ENCODE results near the gene SSBP2. TPM values are rescaled to one million over a fixed set of nuclear protein-coding genes. Genes with fewer than 3 reads are reported as not detected.

The SSBP2 gene
- total and polyA plus RNA-seq, 2 of the 8 experiments (the other 6 are each of a cell fraction or from before 2014, with no cell fraction given) = 21.5 to 36.2 TPM

- H4K91ac ChIP-seq (replicated peaks; ENCODE audit: insufficient read length, low read length) = no peak overlapping the region
- no peak overlapping the region for H2AFZ ChIP-seq (ENCODE audit: low read length)
- no peak overlapping the region for H4K8ac ChIP-seq (ENCODE audit: extremely low read depth, insufficient read depth, low read length)
- peaks cover 0 to 1% (median 0%) of the 10 kb centered on the region in 4 experiments; a peak in 1 of 7 replicates for H3K27me3 ChIP-seq (replicated peaks in 1 of 4; ENCODE audit: control insufficient read depth in 3 of 4, extremely low read depth in 1 of 4, insufficient read depth in 3 of 4, low read length in 3 of 4)
- H2BK5ac ChIP-seq (ENCODE audit: low read depth, low read length) = 0 out of 2 replicates have a peak overlapping the region, but pooled peaks have one; percentile 35
- peak overlapping the region; percentile 16 to 39; a peak in 1 of 4 replicates for H3K4me2 ChIP-seq (ENCODE audit: insufficient read depth in 1 of 2, low read depth in 2 of 2, low read length in 2 of 2)
- POLR2A ChIA-PET (ENCODE audit: partially characterized antibody) = no interaction called here
- no peak overlapping the region for H2BK15ac ChIP-seq (ENCODE audit: low read length)
- no peak overlapping the region for H3K23ac ChIP-seq (ENCODE audit: insufficient read length)
- 0 out of 2 replicates have a peak overlapping the region, but pooled peaks have one; percentile 52 for H2BK12ac ChIP-seq (ENCODE audit: low read depth, low read length)
- no peak overlapping the region for H2BK120ac ChIP-seq (replicated peaks; ENCODE audit: low read depth, low read length)
- H3K36me3 ChIP-seq (ENCODE audit: control insufficient read depth in 2 of 4, insufficient read depth in 4 of 4, low read length in 3 of 4) = peaks cover 0 to 4% (median 0%) of the 10 kb centered on the region in 4 experiments; a peak in 2 of 8 replicates
- no peaks in the 10 kb centered on the region for H3K79me2 ChIP-seq (ENCODE audit: control insufficient read depth in 1 of 2, insufficient read depth in 2 of 2, low read length in 2 of 2)
- peaks cover 9 to 10% of the 10 kb centered on the region in 2 experiments for H3K9me3 ChIP-seq (ENCODE audit: insufficient read depth in 2 of 2, low read depth in 1 of 2, low read length in 1 of 2)
- no peak overlapping the region for H3K56ac ChIP-seq (replicated peaks; ENCODE audit: insufficient read length, low read depth, low read length)
- no peaks in the 10 kb centered on the region for H4K20me1 ChIP-seq (replicated peaks in 1 of 2; ENCODE audit: control insufficient read depth in 1 of 2, insufficient read depth in 2 of 2, low read length in 2 of 2)
- DNase-seq (ENCODE audit: low read depth in 1 of 2, low spot score in 2 of 2) (peak in 1 of 2 experiments; percentile 17), FAIRE-seq (no peak)
- no peak overlapping the region for H3K9ac ChIP-seq (replicated peaks in 1 of 4; ENCODE audit: extremely low read depth in 1 of 4, low read depth in 3 of 4, low read length in 3 of 4)
- no peaks in the 10 kb centered on the region for H3K79me1 ChIP-seq (ENCODE audit: low read depth, low read length)
- TF ChIP-seq KDM5A (IDR thresholded peaks at IDR 0.05; ENCODE audit: low read length) (no peak), TEAD4 (IDR thresholded peaks at IDR 0.05; ENCODE audit: low read depth, low read length) (0 out of 2 replicates have a peak, but pooled peaks have one; percentile 47), JUN (IDR thresholded peaks at IDR 0.05; ENCODE audit: low read depth, low read length) (no peak), POU5F1 (IDR thresholded peaks at IDR 0.05; ENCODE audit: low read depth, low read length) (no peak), CTBP2 (IDR thresholded peaks at IDR 0.05; ENCODE audit: borderline replicate concordance, insufficient read depth, insufficient read length, low read length) (no peak)
- H3K18ac ChIP-seq (ENCODE audit: extremely low read depth, low read length) = no peak overlapping the region
- H3K4me1 ChIP-seq (replicated peaks in 1 of 4; ENCODE audit: control insufficient read depth in 3 of 4, insufficient read depth in 4 of 4, low read length in 3 of 4) = peaks cover 1 to 9% (median 5%) of the 10 kb centered on the region in 4 experiments; a peak in 4 of 7 replicates
- H3K14ac ChIP-seq (ENCODE audit: insufficient read length) = no peak overlapping the region
- no peak overlapping the region for H2BK20ac ChIP-seq (ENCODE audit: low read length)
- 74% methylated on average over 6 of the region's 6 CpGs; no CpG with 5 or more reads in 1 of the 2 experiments for WGBS, 2 experiments (ENCODE audit: extremely low coverage in 1 of 2, insufficient coverage in 1 of 2, insufficient read length in 1 of 2, insufficient replicate concordance in 2 of 2, low coverage in 1 of 2, low lambda C conversion rate in 2 of 2, missing lambda C conversion rate in 1 of 2)
- CTCF ChIA-PET (ENCODE audit: partially characterized antibody) = no interaction called here
- no peaks in the 10 kb centered on the region for H3K23me2 ChIP-seq (ENCODE audit: low read depth, low read length)
- peak overlapping the region; percentile 47; the same call in 1 of the 2 replicates for H2AK5ac ChIP-seq (ENCODE audit: low read depth, low read length)
- H3K27ac ChIP-seq (ENCODE audit: low read depth, low read length) = 0 out of 2 replicates have a peak overlapping the region, but pooled peaks have one; percentile 19
- no peak overlapping the region for H3K4ac ChIP-seq (replicated peaks; ENCODE audit: insufficient read length, low read depth, low read length)
- no peak overlapping the region for H4K5ac ChIP-seq (ENCODE audit: insufficient read length, low read depth, low read length)
- H3K4me3 ChIP-seq (ENCODE audit: extremely low read depth in 1 of 4, insufficient read depth in 2 of 4, low read depth in 3 of 4, low read length in 4 of 4) = peak overlapping the region in 1 of 4 experiments; percentile 14; a peak in 1 of 8 replicates
Observed at GRCh38 chr5:81590498-81591384, 160.2 kb downstream of the SSBP2 start.
